ENCODE results near the gene PRUNE2. TPM values are rescaled to one million over a fixed set of nuclear protein-coding genes. Genes with fewer than 3 reads are reported as not detected.

Gene PRUNE2
- total and polyA plus RNA-seq, 2 of the 13 experiments (the other 11 are each of a cell fraction or from before 2014, with no cell fraction given) = 0.02 TPM; not detected in 1

DNA sequence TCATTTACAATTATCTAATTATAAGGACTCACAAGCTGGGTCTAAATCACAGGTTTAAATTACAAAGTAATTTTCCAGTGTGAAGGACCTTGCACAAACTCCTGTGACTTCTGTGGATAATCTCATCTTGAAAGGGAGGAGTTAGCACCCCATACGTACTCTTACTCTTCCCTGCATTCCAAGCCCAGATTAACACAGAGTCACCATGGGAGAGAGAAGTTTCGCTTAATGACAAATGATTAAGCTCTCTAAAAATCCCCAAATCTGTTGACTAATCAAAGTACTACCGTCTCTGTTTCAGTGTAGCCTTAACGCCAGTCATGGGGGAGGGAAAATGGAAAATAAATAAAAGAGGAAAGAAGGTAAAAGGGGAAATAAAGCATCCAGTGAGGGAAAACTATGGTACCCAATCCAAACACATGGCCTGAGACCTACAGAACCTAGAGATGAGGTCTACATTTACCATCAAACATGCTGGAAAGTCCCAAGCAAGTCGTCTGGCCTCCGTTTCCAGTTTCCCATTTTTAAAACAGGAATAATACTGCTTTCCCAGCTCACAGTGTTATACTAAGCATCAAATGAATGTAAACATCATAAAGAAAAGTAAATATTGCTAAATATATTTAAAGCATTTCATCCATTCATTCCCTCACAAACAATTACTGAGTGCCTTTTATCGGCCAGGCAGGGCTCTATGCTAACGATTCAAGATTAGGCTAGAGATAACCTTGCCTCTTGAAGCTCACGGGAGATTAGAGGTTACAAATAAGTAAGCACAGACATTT is 78.4 kb downstream of the PRUNE2 start:
- Histone ChIP-seq H3K79me2 (ENCODE audit: insufficient read depth, low read length) (no peaks in the 10 kb centered on the region), H3K27me3 (ENCODE audit: control insufficient read depth in 1 of 2, insufficient read depth in 2 of 2, low read length in 2 of 2) (no peaks in the 10 kb centered on the region), H3K9ac (ENCODE audit: insufficient read depth, low read depth, low read length) (no peak overlapping the region), H2AFZ (ENCODE audit: low read length) (no peak overlapping the region), H3K4me1 (ENCODE audit: insufficient read depth, low read length) (no peaks in the 10 kb centered on the region), H3K4me2 (ENCODE audit: low read depth, low read length) (no peak overlapping the region), H3K27ac (ENCODE audit: extremely low read length, insufficient read depth, low read length) (no peak overlapping the region), H3K9me3 (ENCODE audit: low read length) (no peaks in the 10 kb centered on the region), H3K36me3 (replicated peaks in 1 of 2; ENCODE audit: control insufficient read depth in 1 of 2, insufficient read depth in 2 of 2, low read length in 2 of 2) (no peaks in the 10 kb centered on the region), H3K4me3 (replicated peaks in 1 of 3; ENCODE audit: insufficient read depth in 1 of 3, low read depth in 2 of 3, low read length in 3 of 3) (no peak overlapping the region), H4K20me1 (ENCODE audit: insufficient read depth, low read length) (no peaks in the 10 kb centered on the region)
- ATAC-seq (no peak), FAIRE-seq (no peak), DNase-seq (ENCODE audit: low spot score) (no peak)
- intact Hi-C loops (cut with micrococcal nuclease; ENCODE audit: unreplicated experiment) (no loop called here), in situ Hi-C loops (cut with HindIII; ENCODE audit: extremely low pct_ligation_motif_present, low pct_unique_long_range_greater_than_20kb) (no loop called here)
- BruUV-seq (replicated peaks) = no TSS peak
- ChIA-PET CTCF (ENCODE audit: low intra/inter-chr PET ratio, low total read pairs) (no interaction called here), POLR2A (no interaction called here)
- TF ChIP-seq, protein P1, sequence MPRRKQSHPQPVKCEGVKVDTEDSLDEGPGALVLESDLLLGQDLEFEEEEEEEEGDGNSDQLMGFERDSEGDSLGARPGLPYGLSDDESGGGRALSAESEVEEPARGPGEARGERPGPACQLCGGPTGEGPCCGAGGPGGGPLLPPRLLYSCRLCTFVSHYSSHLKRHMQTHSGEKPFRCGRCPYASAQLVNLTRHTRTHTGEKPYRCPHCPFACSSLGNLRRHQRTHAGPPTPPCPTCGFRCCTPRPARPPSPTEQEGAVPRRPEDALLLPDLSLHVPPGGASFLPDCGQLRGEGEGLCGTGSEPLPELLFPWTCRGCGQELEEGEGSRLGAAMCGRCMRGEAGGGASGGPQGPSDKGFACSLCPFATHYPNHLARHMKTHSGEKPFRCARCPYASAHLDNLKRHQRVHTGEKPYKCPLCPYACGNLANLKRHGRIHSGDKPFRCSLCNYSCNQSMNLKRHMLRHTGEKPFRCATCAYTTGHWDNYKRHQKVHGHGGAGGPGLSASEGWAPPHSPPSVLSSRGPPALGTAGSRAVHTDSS (CRISPR knock-in tag; conservative IDR thresholded peaks at IDR 0.05) = no peak
- TF ChIP-seq REPIN1 (CRISPR knock-in tag; IDR thresholded peaks at IDR 0.05; ENCODE audit: borderline replicate concordance, low read depth) = no peak
- TF ChIP-seq, protein P2, sequence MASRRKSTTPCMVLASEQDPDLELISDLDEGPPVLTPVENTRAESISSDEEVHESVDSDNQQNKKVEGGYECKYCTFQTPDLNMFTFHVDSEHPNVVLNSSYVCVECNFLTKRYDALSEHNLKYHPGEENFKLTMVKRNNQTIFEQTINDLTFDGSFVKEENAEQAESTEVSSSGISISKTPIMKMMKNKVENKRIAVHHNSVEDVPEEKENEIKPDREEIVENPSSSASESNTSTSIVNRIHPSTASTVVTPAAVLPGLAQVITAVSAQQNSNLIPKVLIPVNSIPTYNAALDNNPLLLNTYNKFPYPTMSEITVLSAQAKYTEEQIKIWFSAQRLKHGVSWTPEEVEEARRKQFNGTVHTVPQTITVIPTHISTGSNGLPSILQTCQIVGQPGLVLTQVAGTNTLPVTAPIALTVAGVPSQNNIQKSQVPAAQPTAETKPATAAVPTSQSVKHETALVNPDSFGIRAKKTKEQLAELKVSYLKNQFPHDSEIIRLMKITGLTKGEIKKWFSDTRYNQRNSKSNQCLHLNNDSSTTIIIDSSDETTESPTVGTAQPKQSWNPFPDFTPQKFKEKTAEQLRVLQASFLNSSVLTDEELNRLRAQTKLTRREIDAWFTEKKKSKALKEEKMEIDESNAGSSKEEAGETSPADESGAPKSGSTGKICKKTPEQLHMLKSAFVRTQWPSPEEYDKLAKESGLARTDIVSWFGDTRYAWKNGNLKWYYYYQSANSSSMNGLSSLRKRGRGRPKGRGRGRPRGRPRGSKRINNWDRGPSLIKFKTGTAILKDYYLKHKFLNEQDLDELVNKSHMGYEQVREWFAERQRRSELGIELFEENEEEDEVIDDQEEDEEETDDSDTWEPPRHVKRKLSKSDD (CRISPR knock-in tag; IDR thresholded peaks at IDR 0.05; ENCODE audit: low read depth) = no peak
- 1% methylated on average over 9 of the region's 9 CpGs for WGBS (ENCODE audit: low lambda C conversion rate)

Data from HepG2 (cell line).